Naive thymus-derived CD4-positive, alpha-beta T cell (primary cell): ENCODE results near the gene GNL1. TPM values are rescaled to one million over a fixed set of nuclear protein-coding genes. Genes with fewer than 3 reads are reported as not detected.
"Not testable (repeated sequence)": the region's sequence is repeated elsewhere in the genome, so short reads cannot be mapped to it uniquely, and the experiment has no call there.

ENCODE experiments used
- ATAC-seq: fragments of 150-1000 bp; cut with Tn5 transposase; 2 replicates; pipeline ENCODE4 v1.10.0; 2021; ENCODE audit warnings: mild to moderate bottlenecking, moderate library complexity
- CTCF ChIA-PET: fragments of 350-600 bp; sonication (Branson Sonifier 250); formaldehyde crosslinking; loops from one replicate; lab custom pipeline; 2021; ENCODE audit warnings: antibody characterized with exemption; lab: Charles Lee
- POLR2A ChIA-PET: fragments of 350-600 bp; sonication (Branson Sonifier 250); formaldehyde crosslinking; loops from one replicate; lab custom pipeline; 2021; ENCODE audit warnings: antibody characterized with exemption, inconsistent platforms; lab: Charles Lee
- DNase-seq, 9 donors: peaks; one replicate each; pipeline versions ENCODE4 v3.0.0 to v3.0.0-alpha.2; 2020 to 2022; ENCODE audit warnings: mixed read lengths in 1 of 9
- H3K27ac ChIP-seq: one replicate; pipeline ENCODE4 v1.7.0; 2013; ENCODE audit warnings: mild to moderate bottlenecking, low read depth, low read length, moderate library complexity
- H3K27me3 ChIP-seq, 2 donors: one replicate each; pipeline ENCODE4 v1.7.0; 2013; ENCODE audit warnings: low read length in 2 of 2, mild to moderate bottlenecking in 2 of 2, moderate library complexity in 2 of 2; ENCODE audit not compliant: control insufficient read depth in 2 of 2, insufficient read depth in 2 of 2
- H3K36me3 ChIP-seq, 3 experiments: 1 replicate in 2 of 3; 2 replicates in 1 of 3; pipeline ENCODE4 v1.7.0; 2013; ENCODE audit warnings: low read length in 3 of 3, mild to moderate bottlenecking in 3 of 3, moderate library complexity in 1 of 3; ENCODE audit not compliant: insufficient read depth in 3 of 3, control insufficient read depth in 2 of 3
- H3K4me1 ChIP-seq, 2 donors: one replicate each; pipeline ENCODE4 v1.7.0; 2013; ENCODE audit warnings: low read length in 2 of 2, mild to moderate bottlenecking in 2 of 2, moderate library complexity in 1 of 2; ENCODE audit not compliant: control insufficient read depth in 2 of 2, insufficient read depth in 2 of 2
- H3K4me3 ChIP-seq: 2 replicates; pipeline ENCODE4 v1.7.0; 2013; ENCODE audit warnings: mild to moderate bottlenecking, low read length
- H3K9me3 ChIP-seq, 3 experiments: 1 replicate in 2 of 3; 2 replicates in 1 of 3; pipeline ENCODE4 v1.7.0; 2013; ENCODE audit warnings: low read length in 3 of 3; ENCODE audit not compliant: control insufficient read depth in 2 of 3
- H3K27ac Mint-ChIP-seq, 9 donors: one replicate each; pipeline ENCODE4 v1.8.0; 2020 to 2022; ENCODE audit warnings: mixed read lengths in 9 of 9, mild to moderate bottlenecking in 8 of 9, moderate library complexity in 5 of 9, inconsistent platforms in 2 of 9
- H3K27me3 Mint-ChIP-seq, 5 donors: one replicate each; pipeline ENCODE4 v1.8.0; 2021 to 2022; ENCODE audit warnings: mixed read lengths in 5 of 5, mild to moderate bottlenecking in 1 of 5
- H3K36me3 Mint-ChIP-seq, 5 donors: one replicate each; pipeline ENCODE4 v1.8.0; 2020 to 2022; ENCODE audit warnings: mixed read lengths in 5 of 5, mild to moderate bottlenecking in 3 of 5, inconsistent platforms in 1 of 5
- H3K4me1 Mint-ChIP-seq, 7 donors: one replicate each; pipeline ENCODE4 v1.8.0; 2020 to 2022; ENCODE audit warnings: mixed read lengths in 7 of 7, mild to moderate bottlenecking in 3 of 7, inconsistent platforms in 1 of 7
- H3K4me3 Mint-ChIP-seq, 10 donors: one replicate each; pipeline ENCODE4 v1.8.0; 2020 to 2022; ENCODE audit warnings: mild to moderate bottlenecking in 10 of 10, mixed read lengths in 10 of 10, moderate library complexity in 6 of 10, inconsistent platforms in 2 of 10
- H3K9me3 Mint-ChIP-seq, 11 donors: one replicate each; pipeline ENCODE4 v1.8.0; 2020 to 2022; ENCODE audit warnings: mixed read lengths in 11 of 11, mild to moderate bottlenecking in 4 of 11, inconsistent platforms in 1 of 11, moderate library complexity in 1 of 11
- intact Hi-C, 2 donors: fragments of 100-400 bp; cut with micrococcal nuclease; formaldehyde crosslinking; loops; one replicate each; pipeline ENCODE4 v1.15.1; 2023
- polyA plus RNA-seq, 2 donors: library from polyadenylated mRNA; unstranded; fragments of 300-500 nt; fragmentation: Illumina TruSeq; gene quantifications; one replicate each; pipeline ENCODE4 v1.2.3, GENCODE V29; 2021
- total RNA-seq, 6 experiments: library from RNA in 5 of 6; stranded (reverse) in 5 of 6; gene quantifications; 1 replicate in 5 of 6; 2 replicates in 1 of 6; pipeline ENCODE4 v1.2.3 and lab custom pipeline; 2021 to 2026

Gene GNL1
- total and polyA plus RNA-seq, 7 experiments from 2014 or later, result 27.7 to 190 (median 65.1) TPM

DNA sequence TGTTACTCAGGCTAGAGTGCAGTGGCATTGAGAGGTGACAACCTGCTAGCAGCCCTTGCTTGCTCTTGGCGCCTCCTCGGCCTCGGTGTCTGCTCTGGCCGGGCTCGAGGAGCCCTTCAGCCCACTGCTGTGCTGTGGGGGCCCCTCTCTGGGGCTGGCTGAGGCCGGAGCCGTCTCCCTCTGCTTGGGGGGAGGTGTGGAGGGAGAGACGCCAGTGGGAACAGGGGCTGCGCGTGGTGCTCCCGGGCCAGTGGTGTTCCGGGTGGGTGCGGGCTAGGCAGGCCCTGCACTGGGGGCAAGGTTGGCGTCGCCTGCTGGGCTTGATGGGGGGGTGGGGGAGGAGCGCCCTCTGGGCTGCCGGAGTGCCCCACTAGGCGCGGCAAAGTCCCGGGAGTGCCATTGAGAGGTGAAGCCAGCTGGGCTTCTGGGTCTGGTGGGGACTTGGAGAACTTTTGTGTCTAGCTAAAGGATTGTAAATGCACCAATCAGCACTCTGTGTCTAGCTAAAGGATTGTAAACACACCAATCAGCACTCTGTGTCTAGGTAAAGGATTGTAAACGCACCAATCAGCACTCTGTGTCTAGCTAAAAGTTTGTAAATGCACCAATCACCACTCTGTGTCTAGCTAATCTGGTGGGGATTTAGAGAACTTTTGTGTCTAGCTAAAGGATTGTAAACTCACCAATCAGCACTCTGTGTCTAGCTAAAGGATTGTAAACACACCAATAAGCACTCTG is 38.4 kb downstream of the GNL1 start:
- H3K4me3 Mint-ChIP-seq, result peak overlapping the region; percentile 44 to 79 (median 70)
- POLR2A ChIA-PET, result interaction anchor here (0.6 to 21.1 kb wide), 18 partner anchors 9 to 304 kb away, joined by 3 to 652 read pairs (median 6); partner anchors contain the start of gene GNL1

DNA sequence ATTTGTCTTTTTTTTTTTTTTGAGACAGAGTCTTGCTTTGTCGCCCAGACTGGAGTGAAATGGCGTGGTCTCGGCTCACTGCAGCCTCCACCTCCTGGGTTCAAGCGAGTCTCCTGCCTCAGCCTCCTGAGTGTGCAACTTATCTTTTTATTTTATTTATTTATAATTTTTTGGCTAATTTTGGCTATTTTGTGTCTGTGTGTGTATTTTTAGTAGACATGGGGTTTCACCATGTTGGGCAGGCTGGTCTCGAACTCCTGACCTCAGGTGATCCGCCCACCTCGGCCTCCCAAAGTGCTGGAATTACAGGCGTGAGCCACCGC is 39.6 kb downstream of the GNL1 start:
- intact Hi-C loops, result loop anchor here (1.0 kb wide), 6 partner anchors 8 to 101 kb away; partner anchors contain the start of genes GNL1 (in 2 of the 2), HLA-E (in 2 of the 2), ABCF1 (in 1 of the 2) and MRPS18B (in 1 of the 2)
- not testable (repeated sequence) for H3K27me3 ChIP-seq, H3K36me3 ChIP-seq, H3K4me3 ChIP-seq, DNase-seq, H3K27me3 Mint-ChIP-seq, ATAC-seq
- ChIA-PET POLR2A (interaction anchor here (0.6 to 21.1 kb wide), 17 partner anchors 8 to 1458 kb away, joined by 3 to 652 read pairs (median 6); partner anchors contain the start of genes DHX16 and GNL1), CTCF (interaction anchor here (0.6 to 3.5 kb wide), 7 partner anchors 11 to 30 kb away, joined by 3 to 18 read pairs (median 3); no protein-coding TSS in a partner anchor)
- peak overlapping the region; percentile 82 to 96 (median 89) for H3K4me3 Mint-ChIP-seq
- Histone ChIP-seq H3K9me3 (peaks cover 0 to 10% (median 0%) of the 10 kb centered on the region in 3 experiments), H3K4me1 (peaks cover 17 to 57% of the 10 kb centered on the region in 2 donors), H3K27ac (peak overlapping the region; percentile 82)
- peaks cover 0 to 19% (median 16%) of the 10 kb centered on the region in 5 donors for H3K36me3 Mint-ChIP-seq
- H3K4me1 Mint-ChIP-seq, result peaks cover 25 to 89% (median 58%) of the 10 kb centered on the region in 7 donors
- peak overlapping the region; percentile 97 to 100 (median 99) for H3K27ac Mint-ChIP-seq
- H3K9me3 Mint-ChIP-seq, result peaks cover 0 to 35% (median 18%) of the 10 kb centered on the region in 11 donors

More for the DNA sequence above, 38.4 kb downstream of the GNL1 start:
- H3K27me3 ChIP-seq, H3K27ac ChIP-seq, ATAC-seq, H3K4me3 ChIP-seq, intact Hi-C loops, DNase-seq, H3K27me3 Mint-ChIP-seq, H3K36me3 ChIP-seq: not testable (repeated sequence)
- Mint-ChIP-seq H3K4me1 (peaks cover 27 to 85% (median 61%) of the 10 kb centered on the region in 7 donors), H3K27ac (peak overlapping the region; percentile 76 to 100 (median 98)), H3K9me3 (peaks cover 2 to 48% (median 28%) of the 10 kb centered on the region in 11 donors), H3K36me3 (peaks cover 5 to 29% (median 25%) of the 10 kb centered on the region in 5 donors)
- peaks cover 16 to 47% of the 10 kb centered on the region in 2 donors for H3K4me1 ChIP-seq
- CTCF ChIA-PET, result interaction anchor here (0.7 to 3.5 kb wide), 10 partner anchors 10 to 62 kb away, joined by 3 to 18 read pairs (median 4); no protein-coding TSS in a partner anchor
- H3K9me3 ChIP-seq, result peaks cover 0 to 10% (median 0%) of the 10 kb centered on the region in 3 experiments

DNA sequence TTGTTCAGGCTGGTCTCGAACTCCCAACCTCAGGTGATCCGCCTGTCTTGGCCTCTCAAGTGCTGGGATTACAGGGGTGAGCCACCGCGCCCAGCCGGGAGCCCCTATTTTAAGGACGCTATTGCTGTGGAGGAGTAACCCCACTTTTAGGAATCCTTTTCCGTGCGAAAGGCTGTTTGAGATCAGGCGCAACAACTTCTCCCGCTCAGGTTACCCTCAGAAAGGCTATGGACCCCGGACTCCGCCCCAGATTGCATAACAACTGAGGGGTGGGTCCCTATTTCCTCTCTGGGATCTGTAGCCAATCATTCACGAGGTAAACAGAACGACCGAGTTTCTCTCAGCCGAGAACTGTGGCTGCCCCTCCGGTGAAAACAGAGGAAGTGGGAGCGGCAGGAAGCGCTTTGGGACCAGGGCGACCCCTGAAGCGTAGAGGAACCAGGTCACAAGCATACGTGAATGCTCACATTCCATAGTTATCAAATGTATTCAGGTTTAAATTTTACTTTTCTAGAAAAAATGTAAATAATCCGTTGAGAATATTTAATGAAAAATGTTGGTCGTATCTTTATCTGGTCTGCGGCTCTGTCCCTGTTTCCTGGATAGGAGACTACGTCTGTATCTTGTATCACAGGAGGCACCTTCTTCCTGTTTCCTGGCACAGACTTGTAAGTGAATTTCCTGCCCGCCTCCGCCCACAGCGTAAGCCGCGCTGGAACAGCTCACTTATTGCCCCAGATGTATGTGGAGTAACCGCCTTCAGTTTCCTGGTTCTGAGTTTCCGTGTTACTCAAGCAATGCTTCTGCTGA is 40.1 kb downstream of the GNL1 start:
- H3K4me1 ChIP-seq, result peaks cover 19 to 62% of the 10 kb centered on the region in 2 donors
- peak overlapping the region; percentile 82 for H3K27ac ChIP-seq
- Mint-ChIP-seq H3K27me3 (no peaks in the 10 kb centered on the region), H3K27ac (peak overlapping the region; percentile 97 to 100 (median 99)), H3K9me3 (peaks cover 0 to 32% (median 15%) of the 10 kb centered on the region in 11 donors), H3K4me1 (peaks cover 31 to 91% (median 62%) of the 10 kb centered on the region in 7 donors), H3K4me3 (peak overlapping the region; percentile 82 to 96 (median 89)), H3K36me3 (peaks cover 0 to 18% (median 12%) of the 10 kb centered on the region in 5 donors)
- ChIA-PET POLR2A (interaction anchor here (0.6 to 21.1 kb wide), 20 partner anchors 7 to 1459 kb away, joined by 3 to 652 read pairs (median 5); partner anchors contain the start of genes DHX16 and GNL1), CTCF (interaction anchor here (0.6 to 3.5 kb wide), 7 partner anchors 10 to 30 kb away, joined by 3 to 18 read pairs (median 3); no protein-coding TSS in a partner anchor)
- ATAC-seq, result peak; percentile 93
- peak overlapping the region; percentile 64 for H3K4me3 ChIP-seq
- intact Hi-C loops, result loop anchor here (1.0 kb wide), 6 partner anchors 8 to 101 kb away; partner anchors contain the start of genes GNL1 (in 2 of the 2), HLA-E (in 2 of the 2), ABCF1 (in 1 of the 2) and MRPS18B (in 1 of the 2)
- H3K9me3 ChIP-seq, result peaks cover 0 to 10% (median 0%) of the 10 kb centered on the region in 3 experiments
- DNase-seq, result peak; percentile 60 to 97 (median 95)
- H3K36me3 ChIP-seq, result no peaks in the 10 kb centered on the region
- no peaks in the 10 kb centered on the region for H3K27me3 ChIP-seq

DNA sequence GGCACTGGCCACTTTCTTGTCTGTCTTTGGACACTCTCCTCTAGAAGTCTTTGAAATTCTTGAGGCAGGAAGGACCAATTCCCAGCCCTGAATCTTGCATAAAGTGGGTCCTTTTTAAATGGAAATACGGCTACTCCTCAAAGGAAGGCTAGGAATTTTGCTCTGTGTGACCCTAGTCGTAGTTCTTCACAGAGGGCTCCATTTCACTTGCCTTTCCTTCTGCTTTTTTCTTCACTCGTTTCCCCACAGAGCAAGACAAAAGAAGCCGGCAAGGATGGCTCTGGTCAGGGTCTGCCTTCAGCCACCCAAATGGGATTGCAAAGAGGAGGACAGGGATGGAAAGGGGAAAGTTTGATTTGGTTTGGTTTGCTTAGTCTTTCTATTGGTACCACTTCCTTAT is 41.2 kb downstream of the GNL1 start:
- POLR2A ChIA-PET, result interaction anchor here (0.6 to 21.1 kb wide), 5 partner anchors 13 to 29 kb away, joined by 3 to 652 read pairs (median 63); no protein-coding TSS in a partner anchor
- Mint-ChIP-seq H3K4me3 (peak overlapping the region; percentile 82 to 96 (median 89)), H3K4me1 (peaks cover 37 to 93% (median 67%) of the 10 kb centered on the region in 7 donors), H3K9me3 (peaks cover 0 to 24% (median 13%) of the 10 kb centered on the region in 11 donors), H3K27ac (peak overlapping the region; percentile 95 to 100 (median 99)), H3K27me3 (no peaks in the 10 kb centered on the region), H3K36me3 (peaks cover 0 to 15% (median 10%) of the 10 kb centered on the region in 5 donors)
- ATAC-seq (no peak), DNase-seq (peak in 1 of 9 donors; percentile 13)
- peaks cover 30 to 64% of the 10 kb centered on the region in 2 donors for H3K4me1 ChIP-seq
- H3K27ac ChIP-seq, result peak overlapping the region; percentile 65
- no peaks in the 10 kb centered on the region for H3K27me3 ChIP-seq
- CTCF ChIA-PET, result interaction anchor here (0.7 kb wide), 2 partner anchors 31 to 88 kb away, joined by 3 read pairs; no protein-coding TSS in a partner anchor
- H3K4me3 ChIP-seq, result no peak overlapping the region
- H3K9me3 ChIP-seq, result peaks cover 0 to 3% (median 0%) of the 10 kb centered on the region in 3 experiments
- intact Hi-C loops, result no loop called here
- H3K36me3 ChIP-seq, result no peaks in the 10 kb centered on the region

DNA sequence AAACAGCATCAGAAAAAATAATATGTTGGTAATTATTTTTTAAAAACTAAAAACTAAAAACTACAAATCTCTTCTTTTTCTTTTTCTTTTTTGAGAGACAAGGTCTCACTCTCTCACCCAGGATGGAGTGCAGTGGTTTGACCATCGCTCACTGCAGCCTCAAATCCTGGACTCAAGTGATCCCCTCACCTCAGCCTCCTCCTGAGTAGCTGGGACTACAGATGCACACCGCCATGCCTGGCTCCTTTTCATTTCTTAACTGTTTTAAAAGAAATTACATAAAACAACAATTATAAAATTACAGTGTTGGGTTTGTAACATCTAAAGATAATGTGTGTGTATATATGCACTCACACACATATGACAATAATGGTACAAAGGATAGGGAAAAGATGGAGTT is 42.8 kb downstream of the GNL1 start:
- Mint-ChIP-seq H3K4me1 (peaks cover 41 to 92% (median 67%) of the 10 kb centered on the region in 7 donors), H3K4me3 (no peak overlapping the region), H3K27me3 (no peaks in the 10 kb centered on the region), H3K36me3 (peaks cover 0 to 9% (median 2%) of the 10 kb centered on the region in 5 donors), H3K9me3 (peaks cover 0 to 12% (median 5%) of the 10 kb centered on the region in 11 donors), H3K27ac (peak overlapping the region in 5 of 9 donors; percentile 32 to 100 (median 52))
- Histone ChIP-seq H3K4me1 (peaks cover 40 to 68% of the 10 kb centered on the region in 2 donors), H3K36me3 (no peaks in the 10 kb centered on the region), H3K4me3 (no peak overlapping the region), H3K27ac (no peak overlapping the region), H3K9me3 (no peaks in the 10 kb centered on the region), H3K27me3 (no peaks in the 10 kb centered on the region)
- no peak for DNase-seq
- ChIA-PET CTCF (interaction anchor here (1.0 to 5.6 kb wide), 5 partner anchors 16 to 30 kb away, joined by 3 to 48 read pairs (median 5); no protein-coding TSS in a partner anchor), POLR2A (interaction anchor here (1.1 to 21.1 kb wide), 5 partner anchors 11 to 28 kb away, joined by 3 to 652 read pairs (median 63); no protein-coding TSS in a partner anchor)
- ATAC-seq, result no peak
- intact Hi-C loops, result no loop called here
